Fibroblast of lung (primary cell): ENCODE measurements around the gene GOT1. TPM values are rescaled to one million over a fixed set of nuclear protein-coding genes. Genes with fewer than 3 reads are reported as not detected.

Source experiments
- DNase-seq, 2 donors: peaks; one replicate each; pipeline versions ENCODE4 v3.0.0 to v3.0.0-alpha.2; 2010; ENCODE audit warnings: low read depth in 2 of 2
- H2AFZ ChIP-seq: 2 replicates; pipeline ENCODE4 v1.5.1; 2012; ENCODE audit warnings: low read length, control low read depth, inconsistent platforms
- H3K27ac ChIP-seq: 2 replicates; pipeline ENCODE4 v1.5.1; 2011; ENCODE audit warnings: low read length, control low read depth; ENCODE audit not compliant: insufficient read depth
- H3K27me3 ChIP-seq: 2 replicates; pipeline ENCODE4 v1.5.1; 2011; ENCODE audit warnings: mild to moderate bottlenecking, low read length; ENCODE audit not compliant: control insufficient read depth, insufficient read depth
- H3K36me3 ChIP-seq: 2 replicates; pipeline ENCODE4 v1.5.1; 2011; ENCODE audit warnings: low read length; ENCODE audit not compliant: control insufficient read depth, insufficient read depth
- H3K4me1 ChIP-seq: 2 replicates; pipeline ENCODE4 v1.5.1; 2011; ENCODE audit warnings: low read length; ENCODE audit not compliant: control insufficient read depth, insufficient read depth; ENCODE audit errors: extremely low read depth
- H3K4me2 ChIP-seq: 2 replicates; pipeline ENCODE4 v1.5.1; 2011; ENCODE audit warnings: low read length, control low read depth; ENCODE audit not compliant: insufficient read depth; ENCODE audit errors: extremely low read depth
- H3K4me3 ChIP-seq, 4 experiments: fragments of 200-600 bp in 1 of 4; sonication (generic) in 1 of 4; replicated peaks in 1 of 4; 2 replicates each; pipeline ENCODE4 v1.5.1; 2011 to 2016; ENCODE audit warnings: low read length in 4 of 4, low read depth in 3 of 4, mild to moderate bottlenecking in 3 of 4, control low read depth in 2 of 4, inconsistent platforms in 1 of 4, mixed read lengths in 1 of 4; ENCODE audit not compliant: insufficient read depth in 1 of 4; ENCODE audit errors: control extremely low read depth in 1 of 4
- H3K79me2 ChIP-seq: 2 replicates; pipeline ENCODE4 v1.5.1; 2012; ENCODE audit warnings: mild to moderate bottlenecking, low read length, inconsistent platforms; ENCODE audit not compliant: control insufficient read depth, insufficient read depth
- H3K9ac ChIP-seq: 2 replicates; pipeline ENCODE4 v1.5.1; 2011; ENCODE audit warnings: mild to moderate bottlenecking, low read length, control low read depth; ENCODE audit not compliant: insufficient read depth
- H3K9me3 ChIP-seq: 2 replicates; pipeline ENCODE4 v1.5.1; 2012; ENCODE audit warnings: low read depth, low read length; ENCODE audit not compliant: control insufficient read depth, insufficient read depth
- H4K20me1 ChIP-seq: 2 replicates; pipeline ENCODE4 v1.5.1; 2011; ENCODE audit warnings: low read length; ENCODE audit not compliant: control insufficient read depth, insufficient read depth; ENCODE audit errors: extremely low read depth
- CTCF ChIP-seq, 2 donors: IDR thresholded peaks in 1 of 2; conservative IDR thresholded peaks in 1 of 2; 1 replicate in 1 of 2; 2 replicates in 1 of 2; pipeline ENCODE4 v1.5.1; 2011 to 2012; ENCODE audit warnings: low read length in 2 of 2, control low read depth in 1 of 2, inconsistent platforms in 1 of 2, low read depth in 1 of 2, mild to moderate bottlenecking in 1 of 2
- EZH2 ChIP-seq: IDR thresholded peaks from 2 replicates; pipeline ENCODE4 v1.5.1; 2012; ENCODE audit warnings: low read length, control low read depth, mild to moderate bottlenecking; ENCODE audit errors: missing control alignments
- polyA plus RNA-seq, 2 donors: library from polyadenylated mRNA; depleted of rRNA in 1 of 2; stranded (reverse) in 1 of 2; unstranded in 1 of 2; fragments of >200 nt; gene quantifications; 2 replicates each; pipeline ENCODE4 v1.2.1, GENCODE V29; 2011 to 2012; ENCODE audit warnings: missing spikeins in 1 of 2
- total RNA-seq: library from RNA; depleted of rRNA; stranded (reverse); fragments of >200 nt; gene quantifications from 2 replicates; pipeline ENCODE4 v1.2.1, GENCODE V29; 2014

The GOT1 gene
- total and polyA plus RNA-seq, 2 donors (not counting 1 experiment from before 2014, with no cell fraction given): 20.8 to 52.2 TPM

- Histone ChIP-seq H3K27me3 (no peaks in the 10 kb centered on the region), H3K9ac (no peak overlapping the region), H3K79me2 (no peaks in the 10 kb centered on the region), H3K27ac (no peak overlapping the region), H3K36me3 (no peaks in the 10 kb centered on the region), H2AFZ (no peak overlapping the region), H4K20me1 (no peaks in the 10 kb centered on the region), H3K4me2 (no peak overlapping the region), H3K9me3 (no peaks in the 10 kb centered on the region), H3K4me3 (no peak overlapping the region), H3K4me1 (no peaks in the 10 kb centered on the region)
- peak in 1 of 2 donors; percentile 50 for DNase-seq
- TF ChIP-seq CTCF (conservative IDR thresholded peaks at IDR 0.05 in 1 of 2, IDR thresholded peaks at IDR 0.05 in 1 of 2; ENCODE audit: low read depth in 1 of 2, low read length in 2 of 2) (no peak), EZH2 (no peak)
These were observed 55.9 kb downstream of the GOT1 start for GRCh38 chr10:99374526-99374925.

- H3K36me3 ChIP-seq: no peaks in the 10 kb centered on the region
- no peak overlapping the region for H3K9ac ChIP-seq
- TF ChIP-seq CTCF (conservative IDR thresholded peaks at IDR 0.05 in 1 of 2, IDR thresholded peaks at IDR 0.05 in 1 of 2; ENCODE audit: low read depth in 1 of 2, low read length in 2 of 2): no peak
- no peak for TF ChIP-seq EZH2
- no peak overlapping the region for H2AFZ ChIP-seq
- H3K79me2 ChIP-seq: no peaks in the 10 kb centered on the region
- no peak overlapping the region for H3K27ac ChIP-seq
- H3K4me1 ChIP-seq: no peaks in the 10 kb centered on the region
- H3K9me3 ChIP-seq: no peaks in the 10 kb centered on the region
- peak in 1 of 2 donors; percentile 54 for DNase-seq
- H3K27me3 ChIP-seq: no peaks in the 10 kb centered on the region
- H4K20me1 ChIP-seq: no peaks in the 10 kb centered on the region
- no peak overlapping the region for H3K4me3 ChIP-seq
- no peak overlapping the region for H3K4me2 ChIP-seq
These were observed 57.7 kb downstream of the GOT1 start for GRCh38 chr10:99372546-99373271.

GRCh38 chr10:99370993-99371392 is 59.4 kb downstream of the GOT1 start:
- no peak overlapping the region for H3K9ac ChIP-seq
- no peak for DNase-seq
- no peaks in the 10 kb centered on the region for H3K79me2 ChIP-seq
- H2AFZ ChIP-seq: no peak overlapping the region
- no peaks in the 10 kb centered on the region for H3K4me1 ChIP-seq
- H3K27me3 ChIP-seq: no peaks in the 10 kb centered on the region
- TF ChIP-seq EZH2 (no peak), CTCF (conservative IDR thresholded peaks at IDR 0.05 in 1 of 2, IDR thresholded peaks at IDR 0.05 in 1 of 2; ENCODE audit: low read depth in 1 of 2, low read length in 2 of 2) (peak; percentile 19 to 41)
- no peaks in the 10 kb centered on the region for H3K9me3 ChIP-seq
- no peak overlapping the region for H3K4me3 ChIP-seq
- no peak overlapping the region for H3K4me2 ChIP-seq
- H3K36me3 ChIP-seq: no peaks in the 10 kb centered on the region
- H3K27ac ChIP-seq: no peak overlapping the region
- no peaks in the 10 kb centered on the region for H4K20me1 ChIP-seq
